ENCODE measurements around the gene IL17RC.
"Not testable (repeated sequence)": the region's sequence is repeated elsewhere in the genome, so short reads cannot be mapped to it uniquely, and the experiment has no call there.

IL17RC gene

GRCh38 chr3:9916734-9917680, at the start of gene IL17RC:
IL17RC (plus strand) TSS chr3:9917098; CDS start chr3:9917316, 218 bp downstream.
- peak; percentile 91 for DNase-seq (ENCODE audit: low read depth)

DNA sequence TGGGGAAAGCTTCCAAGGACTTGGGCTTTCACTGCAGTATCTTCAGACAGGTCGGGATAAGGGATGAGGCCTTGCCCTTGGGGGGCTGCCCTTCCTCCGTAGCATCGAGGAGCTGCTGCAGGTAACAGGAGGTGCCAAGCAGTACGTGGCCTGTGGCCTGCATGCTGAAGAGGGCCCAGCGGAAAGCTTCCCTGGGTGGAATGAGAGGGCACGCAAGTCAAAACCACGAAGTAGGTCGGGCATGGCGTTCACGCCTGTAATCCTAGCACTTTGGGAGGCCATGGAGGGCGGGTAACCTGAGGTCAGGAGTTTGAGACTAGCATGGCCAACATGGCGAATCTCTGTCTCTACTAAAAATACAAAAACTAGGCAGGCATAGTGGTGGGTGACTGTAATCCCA, 49.8 kb upstream of the IL17RC start:
- no peak for DNase-seq (ENCODE audit: low read depth)

GRCh38 chr3:9869955-9870354, 46.9 kb upstream of the IL17RC start:
- DNase-seq (ENCODE audit: low read depth): no peak

GRCh38 chr3:9870978-9871377, 45.9 kb upstream of the IL17RC start:
- DNase-seq (ENCODE audit: low read depth): peak; percentile 82

GRCh38 chr3:9872067-9872466, 44.8 kb upstream of the IL17RC start:
- not testable (repeated sequence) for DNase-seq (ENCODE audit: low read depth)

- no peak for DNase-seq (ENCODE audit: low read depth)
Observed at GRCh38 chr3:9875448-9875847, 41.5 kb upstream of the IL17RC start.

GRCh38 chr3:9876255-9876654, 40.6 kb upstream of the IL17RC start:
- DNase-seq (ENCODE audit: low read depth): not testable (repeated sequence)

DNA sequence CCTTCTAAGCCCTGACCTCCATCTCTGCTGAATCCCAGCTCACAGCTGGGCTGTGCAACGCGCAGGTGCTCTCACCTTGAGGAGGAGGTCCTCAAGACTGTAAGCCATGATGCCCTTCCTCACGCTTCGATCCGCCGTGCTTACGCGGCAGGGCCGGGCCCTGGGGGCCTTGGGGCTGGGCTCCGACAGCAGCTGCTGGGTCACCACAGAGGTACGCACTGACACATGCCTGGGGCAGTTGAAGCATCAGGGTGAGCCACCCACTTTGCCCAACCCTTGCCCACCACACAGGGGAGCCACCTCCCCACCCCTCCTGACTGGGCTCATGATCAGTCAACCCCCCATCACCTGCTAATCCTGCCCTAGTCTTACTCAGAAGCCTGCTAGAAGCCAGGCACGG, 39.9 kb upstream of the IL17RC start:
- DNase-seq (ENCODE audit: low read depth): no peak

GRCh38 chr3:9878700-9879099, 38.2 kb upstream of the IL17RC start:
- no peak for DNase-seq (ENCODE audit: low read depth)

- no peak for DNase-seq (ENCODE audit: low read depth)
Observed at GRCh38 chr3:9879830-9880549, 36.9 kb upstream of the IL17RC start, which contains the start of gene CIDEC. CIDEC (minus strand) TSS chr3:9880253; CDS start chr3:9878486, 1,767 bp downstream.

GRCh38 chr3:9881441-9881840, 35.5 kb upstream of the IL17RC start:
- DNase-seq (ENCODE audit: low read depth): no peak

DNA sequence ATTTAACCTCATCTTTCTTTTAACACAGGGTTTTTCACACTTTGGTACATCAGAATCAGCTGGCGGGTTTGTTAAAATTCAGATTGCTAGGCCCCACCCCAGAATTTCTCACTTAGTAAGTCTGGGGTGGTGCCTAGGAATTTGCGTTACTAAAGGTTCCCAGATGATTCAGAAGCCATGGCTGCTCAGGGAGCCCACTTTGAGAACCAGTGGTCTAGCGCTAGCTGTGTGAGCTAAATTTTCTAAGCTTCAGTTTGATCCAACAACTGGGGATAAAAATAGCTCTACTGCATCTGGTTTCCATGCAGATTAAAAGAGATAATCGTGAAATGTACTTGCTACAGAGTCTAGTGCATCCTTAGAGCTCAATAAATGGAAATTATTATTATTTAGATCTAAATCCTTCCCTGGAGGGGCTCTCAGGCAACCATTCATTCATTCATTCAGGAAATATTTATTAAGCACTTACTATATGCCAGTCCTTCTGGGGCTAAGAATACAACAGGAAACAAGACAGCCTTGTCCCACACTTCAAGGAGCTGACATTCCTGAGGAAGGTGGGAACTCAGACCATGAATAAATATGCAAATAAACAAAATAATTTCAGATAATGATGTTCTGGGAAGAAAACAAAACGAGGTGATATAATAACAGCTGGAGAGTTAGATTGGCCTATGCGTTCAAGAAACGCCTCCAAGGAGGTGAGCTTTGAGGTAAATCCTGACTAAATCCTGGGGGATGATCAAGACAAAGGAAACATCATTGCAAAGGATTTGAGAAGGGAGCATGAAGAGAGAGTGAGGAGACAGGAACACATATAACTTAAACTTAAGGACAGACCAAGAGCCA, 33.0 kb upstream of the IL17RC start:
- peak; percentile 82 for DNase-seq (ENCODE audit: low read depth)

- DNase-seq (ENCODE audit: low read depth): peak; percentile 95
Observed at GRCh38 chr3:9884555-9885165, 32.2 kb upstream of the IL17RC start.

- DNase-seq (ENCODE audit: low read depth): no peak
Observed at GRCh38 chr3:9886328-9886727, 30.6 kb upstream of the IL17RC start.

- no peak for DNase-seq (ENCODE audit: low read depth)
Observed at GRCh38 chr3:9887480-9887879, 29.4 kb upstream of the IL17RC start.

- peak; percentile 18 for DNase-seq (ENCODE audit: low read depth)
Observed at GRCh38 chr3:9888540-9888939, 28.4 kb upstream of the IL17RC start.

DNA sequence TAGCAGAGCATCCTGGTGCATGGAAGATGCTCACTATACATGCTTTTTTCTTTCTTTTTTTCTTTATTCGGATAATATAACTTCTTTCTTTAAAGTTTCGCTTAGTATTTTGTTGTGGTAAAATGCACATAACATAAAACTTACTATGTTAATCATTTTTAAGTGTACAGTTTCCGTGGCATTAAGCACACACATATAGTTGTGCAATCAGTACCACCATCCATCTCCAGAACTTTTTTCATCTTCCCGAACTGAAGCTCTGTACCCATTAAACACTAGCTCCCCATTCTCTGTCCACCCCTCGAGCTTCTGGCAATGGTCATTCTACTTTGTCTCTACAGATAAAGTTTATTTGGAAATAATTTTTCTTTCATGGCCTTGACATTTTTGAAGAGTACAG, 27.5 kb upstream of the IL17RC start:
- no peak for DNase-seq (ENCODE audit: low read depth)

GRCh38 chr3:9890249-9891071, 26.4 kb upstream of the IL17RC start, which contains the start of gene JAGN1:
JAGN1 (plus strand) TSS chr3:9890610; CDS start chr3:9890723, 113 bp downstream.
- peak; percentile 87 for DNase-seq (ENCODE audit: low read depth)

DNA sequence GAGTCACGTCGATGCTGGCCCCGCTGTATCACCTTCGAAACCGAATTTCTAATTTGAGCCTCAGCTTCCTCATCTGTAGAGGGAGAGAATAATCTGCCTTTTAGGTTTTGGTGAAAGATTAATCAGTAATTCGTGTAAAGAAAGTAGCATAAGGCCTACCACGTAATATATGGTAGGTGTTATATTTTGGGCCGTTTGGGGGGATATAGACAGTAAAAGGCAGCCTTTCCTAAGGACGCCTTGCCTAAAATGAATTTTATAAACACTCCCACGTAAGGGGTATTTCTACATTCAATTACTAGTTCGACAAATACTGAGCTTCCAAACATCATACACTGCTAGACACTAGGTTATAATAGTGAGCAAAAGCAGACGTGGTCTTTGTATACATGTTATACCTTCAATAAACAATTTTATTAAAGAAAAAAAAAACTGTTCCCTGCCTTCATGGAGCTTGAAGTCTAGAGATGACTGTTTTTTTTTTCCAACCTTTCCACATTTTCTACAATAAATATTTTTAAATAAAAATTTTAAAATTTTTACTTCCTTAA, 25.8 kb upstream of the IL17RC start:
- DNase-seq (ENCODE audit: low read depth): no peak

GRCh38 chr3:9893739-9894138, 23.2 kb upstream of the IL17RC start:
- DNase-seq (ENCODE audit: low read depth): no peak
